SKM-1 (cell line): ENCODE results near the gene GGT7.
A peak's percentile ranks its signal among the peaks of the same experiment; 100 is the strongest.
"Not testable (repeated sequence)": the region's sequence is repeated elsewhere in the genome, so short reads cannot be mapped to it uniquely, and the experiment has no call there.

Experiments used
- DNase-seq: peaks from one replicate; lab custom pipeline; 2025; ENCODE audit not compliant: unreplicated experiment; lab: John Stamatoyannopoulos, UW

GGT7 gene

GRCh38 chr20:34872622-34873224 is at the start of gene GGT7:
Gene GGT7, minus strand, starts transcription at chr20:34872856. Its CDS starts 41 bp downstream, at chr20:34872815.
- peak; percentile 32 for DNase-seq

- DNase-seq: no peak
Observed at GRCh38 chr20:34921436-34921835, 48.8 kb upstream of the GGT7 start.

GRCh38 chr20:34920055-34920454 is 47.4 kb upstream of the GGT7 start:
- no peak for DNase-seq

GRCh38 chr20:34916774-34917354 is 44.2 kb upstream of the GGT7 start:
- no peak for DNase-seq

- DNase-seq: no peak
Observed at GRCh38 chr20:34915749-34916455, 43.2 kb upstream of the GGT7 start.

- DNase-seq: no peak
Observed at GRCh38 chr20:34915131-34915530, 42.5 kb upstream of the GGT7 start.

- no peak for DNase-seq
Observed at GRCh38 chr20:34907616-34908469, 35.2 kb upstream of the GGT7 start.

GRCh38 chr20:34904202-34904621 is 31.6 kb upstream of the GGT7 start:
- DNase-seq: no peak

GRCh38 chr20:34898731-34899130 is 26.1 kb upstream of the GGT7 start:
- not testable (repeated sequence) for DNase-seq

- not testable (repeated sequence) for DNase-seq
Observed at GRCh38 chr20:34898129-34898528, 25.5 kb upstream of the GGT7 start.

GRCh38 chr20:34896086-34896621 is 23.5 kb upstream of the GGT7 start:
- DNase-seq: no peak

- DNase-seq: no peak
Observed at GRCh38 chr20:34895465-34895864, 22.8 kb upstream of the GGT7 start.

GRCh38 chr20:34894723-34895122 is 22.1 kb upstream of the GGT7 start:
- no peak for DNase-seq

- DNase-seq: no peak
Observed at GRCh38 chr20:34892671-34893070, 20.0 kb upstream of the GGT7 start.

GRCh38 chr20:34891166-34892062 is 18.8 kb upstream of the GGT7 start:
- peak; percentile 75 for DNase-seq

- no peak for DNase-seq
Observed at GRCh38 chr20:34888468-34888867, 15.8 kb upstream of the GGT7 start.

GRCh38 chr20:34887023-34887422 is 14.4 kb upstream of the GGT7 start:
- no peak for DNase-seq

- no peak for DNase-seq
Observed at GRCh38 chr20:34886122-34886521, 13.5 kb upstream of the GGT7 start.

- DNase-seq: no peak
Observed at GRCh38 chr20:34884260-34884659, 11.6 kb upstream of the GGT7 start.

- DNase-seq: no peak
Observed at GRCh38 chr20:34883809-34884208, 11.2 kb upstream of the GGT7 start.
